Activated T-helper 17 cell treated with anti-CD3 and anti-CD28 coated beads, Interleukin-2, amount 50 U/mL, for 72 hours (primary cell): ENCODE data around the gene PCDH10. TPM values are rescaled to one million over a fixed set of nuclear protein-coding genes. Genes with fewer than 3 reads are reported as not detected.
A peak's percentile ranks its signal among the peaks of the same experiment; 100 is the strongest.

ENCODE experiments used
- ATAC-seq: fragments of 150-1000 bp; cut with Tn5 transposase; replicated peaks from 2 replicates; pipeline ENCODE4 v1.10.0; 2021; ENCODE audit warnings: mild to moderate bottlenecking, moderate library complexity
- H3K27ac Mint-ChIP-seq: one replicate; pipeline ENCODE4 v1.8.0; 2022; ENCODE audit warnings: mixed read lengths
- H3K27me3 Mint-ChIP-seq: one replicate; pipeline ENCODE4 v1.8.0; 2022; ENCODE audit warnings: mixed read lengths
- H3K36me3 Mint-ChIP-seq: one replicate; pipeline ENCODE4 v1.8.0; 2022; ENCODE audit warnings: low read depth, mild to moderate bottlenecking, mixed read lengths
- H3K4me1 Mint-ChIP-seq: one replicate; pipeline ENCODE4 v1.8.0; 2022; ENCODE audit warnings: mixed read lengths
- H3K4me3 Mint-ChIP-seq: one replicate; pipeline ENCODE4 v1.8.0; 2022; ENCODE audit warnings: mild to moderate bottlenecking, mixed read lengths
- H3K9me3 Mint-ChIP-seq: one replicate; pipeline ENCODE4 v1.8.0; 2022; ENCODE audit warnings: mixed read lengths
- total RNA-seq, 2 donors: library from RNA; stranded (reverse); gene quantifications; one replicate each; pipeline ENCODE4 v1.2.3, GENCODE V29; 2022

PCDH10 gene
- total RNA-seq, 2 donors from 2014 or later, result not detected

DNA sequence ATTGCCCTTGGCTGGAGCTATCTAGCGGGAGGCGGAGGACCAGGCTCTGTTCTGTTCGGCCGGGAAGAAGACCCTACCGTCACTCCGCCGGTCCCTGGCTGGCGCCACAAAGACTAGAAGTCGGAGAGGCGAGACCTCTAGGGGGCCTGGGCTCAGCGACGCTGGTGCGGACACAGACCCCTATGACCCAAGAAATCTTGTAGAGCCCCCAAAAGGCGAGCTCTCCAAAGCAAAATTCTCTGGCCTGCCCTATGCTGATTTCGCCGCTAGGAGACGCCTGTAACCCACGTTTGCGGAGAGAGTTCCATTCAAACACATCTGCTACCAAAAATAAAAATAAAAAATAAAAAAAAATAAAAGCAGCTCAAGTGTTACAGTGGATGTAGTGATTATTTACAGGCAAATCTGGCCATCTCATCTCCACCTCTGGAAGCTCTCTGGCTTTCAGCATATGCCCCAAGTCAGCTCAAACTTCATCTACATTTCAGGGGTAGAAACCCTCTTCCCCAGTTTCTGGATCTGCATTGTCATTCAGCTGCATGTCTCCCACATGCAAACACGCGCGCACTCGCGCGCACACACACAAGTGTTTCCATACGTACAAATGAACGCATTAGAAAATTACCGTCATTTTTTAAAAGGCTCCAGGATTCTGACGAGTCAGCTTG lies 2.4 kb upstream of the PCDH10 start:
- Mint-ChIP-seq H3K9me3 (no peaks in the 10 kb centered on the region), H3K4me3 (no peak overlapping the region), H3K27ac (no peak overlapping the region), H3K36me3 (no peaks in the 10 kb centered on the region), H3K27me3 (peaks cover 51% of the 10 kb centered on the region), H3K4me1 (peaks cover 11% of the 10 kb centered on the region)
- no peak for ATAC-seq

DNA sequence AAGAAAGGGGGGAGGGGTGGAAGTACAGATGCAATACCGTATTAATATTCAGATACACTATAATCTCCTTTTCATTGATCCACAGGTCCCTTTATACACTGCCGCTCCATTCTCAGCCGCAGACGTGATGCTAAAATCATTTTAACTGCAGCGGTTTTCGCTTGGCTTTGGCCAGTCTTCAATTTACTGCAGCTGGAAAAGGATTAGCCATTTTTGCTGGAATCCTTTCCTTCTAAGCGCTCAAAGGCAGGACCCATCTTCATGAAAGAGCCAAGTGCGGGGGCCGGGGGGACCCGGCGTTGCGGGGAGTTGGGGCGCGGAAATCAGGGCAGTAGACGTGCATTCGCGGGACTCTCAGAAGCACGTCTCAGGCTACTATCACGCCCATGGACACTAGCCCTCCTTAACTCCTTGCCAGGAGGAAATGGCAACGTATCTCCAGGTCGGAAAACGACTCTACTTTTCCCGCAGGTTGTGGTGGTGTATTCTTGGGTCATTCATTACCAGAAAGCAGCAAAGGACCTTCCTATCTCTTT lies 1.7 kb upstream of the PCDH10 start:
- Mint-ChIP-seq H3K4me1 (peaks cover 11% of the 10 kb centered on the region), H3K9me3 (no peaks in the 10 kb centered on the region), H3K36me3 (no peaks in the 10 kb centered on the region), H3K4me3 (no peak overlapping the region), H3K27ac (no peak overlapping the region), H3K27me3 (peaks cover 53% of the 10 kb centered on the region)
- ATAC-seq, result no peak

DNA sequence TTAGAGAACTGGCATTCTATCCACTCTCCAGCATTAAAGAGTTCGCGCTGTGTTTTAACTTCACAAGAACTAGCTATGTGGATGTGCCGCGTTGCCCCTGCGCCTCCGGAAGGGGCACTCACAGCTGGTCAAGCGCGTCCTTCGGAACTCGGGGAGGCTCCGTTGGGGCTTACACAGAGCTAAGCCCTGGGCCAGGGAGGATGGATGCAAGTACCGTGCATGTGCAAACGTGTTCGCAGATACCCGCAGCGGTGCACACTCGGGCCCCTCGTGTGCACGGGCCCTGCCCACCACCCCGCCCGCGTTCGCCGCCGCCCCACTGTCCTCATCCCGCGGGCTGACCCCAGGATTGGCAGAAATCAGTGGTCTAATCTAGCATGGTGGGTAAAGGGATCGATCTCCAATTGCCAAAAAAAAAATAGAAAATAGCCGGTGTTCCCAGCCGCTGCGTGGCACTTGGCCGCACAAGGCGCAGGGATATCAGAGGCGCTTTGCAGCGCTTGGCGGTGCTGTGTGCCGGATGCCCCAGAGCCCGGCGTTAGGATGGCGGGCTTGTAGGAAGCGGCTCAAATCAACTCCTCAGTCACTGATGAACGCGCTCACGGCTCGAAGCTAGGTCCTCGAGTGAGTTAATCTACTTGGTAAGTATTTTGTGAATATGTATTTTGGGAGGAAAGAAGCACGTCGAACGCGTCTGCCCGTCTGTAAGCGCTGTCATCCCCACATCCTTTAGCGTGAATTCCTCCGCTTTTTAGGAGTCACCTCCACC lies 989 bp upstream of the PCDH10 start:
- no peak for ATAC-seq
- H3K4me3 Mint-ChIP-seq, result no peak overlapping the region
- peaks cover 60% of the 10 kb centered on the region for H3K27me3 Mint-ChIP-seq
- peaks cover 4% of the 10 kb centered on the region for H3K9me3 Mint-ChIP-seq
- H3K27ac Mint-ChIP-seq, result no peak overlapping the region
- peaks cover 16% of the 10 kb centered on the region for H3K4me1 Mint-ChIP-seq
- peaks cover 8% of the 10 kb centered on the region for H3K36me3 Mint-ChIP-seq

DNA sequence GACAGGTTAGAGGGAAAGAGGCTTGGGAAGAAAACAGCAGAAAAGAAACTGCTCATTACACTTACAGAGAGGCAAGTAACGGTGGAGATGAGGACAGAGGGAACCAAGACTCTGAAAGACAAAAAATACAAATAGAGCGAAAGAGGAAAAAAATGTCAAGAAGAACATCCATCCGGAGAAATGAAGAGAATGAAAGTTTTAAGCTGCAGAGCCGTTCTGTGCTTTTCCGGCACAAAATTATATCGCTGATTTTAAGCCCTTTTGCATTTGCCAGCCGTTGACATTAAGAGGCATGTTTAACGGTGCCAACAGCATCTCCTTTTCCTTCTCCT lies 236 bp downstream of the PCDH10 start:
- Mint-ChIP-seq H3K4me3 (peak overlapping the region; percentile 67), H3K9me3 (peaks cover 4% of the 10 kb centered on the region), H3K36me3 (peaks cover 8% of the 10 kb centered on the region), H3K4me1 (peaks cover 16% of the 10 kb centered on the region), H3K27me3 (peaks cover 59% of the 10 kb centered on the region), H3K27ac (no peak overlapping the region)
- no peak for ATAC-seq

DNA sequence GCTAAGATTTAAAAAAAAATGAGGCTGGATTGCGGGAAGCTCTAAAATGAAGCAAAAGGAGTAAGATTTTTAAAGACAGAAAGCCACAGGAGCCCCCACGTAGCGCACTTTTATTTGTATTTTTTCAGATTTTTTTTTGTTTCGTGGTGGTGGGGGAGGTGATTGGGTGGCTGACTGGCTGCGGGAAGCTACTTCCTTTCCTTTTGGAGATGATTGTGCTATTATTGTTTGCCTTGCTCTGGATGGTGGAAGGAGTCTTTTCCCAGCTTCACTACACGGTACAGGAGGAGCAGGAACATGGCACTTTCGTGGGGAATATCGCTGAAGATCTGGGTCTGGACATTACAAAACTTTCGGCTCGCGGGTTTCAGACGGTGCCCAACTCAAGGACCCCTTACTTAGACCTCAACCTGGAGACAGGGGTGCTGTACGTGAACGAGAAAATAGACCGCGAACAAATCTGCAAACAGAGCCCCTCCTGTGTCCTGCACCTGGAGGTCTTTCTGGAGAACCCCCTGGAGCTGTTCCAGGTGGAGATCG lies 908 bp downstream of the PCDH10 start:
- ATAC-seq, result no peak
- Mint-ChIP-seq H3K4me1 (peaks cover 16% of the 10 kb centered on the region), H3K36me3 (peaks cover 8% of the 10 kb centered on the region), H3K27me3 (peaks cover 53% of the 10 kb centered on the region), H3K27ac (no peak overlapping the region), H3K9me3 (peaks cover 4% of the 10 kb centered on the region), H3K4me3 (peak overlapping the region; percentile 67)

DNA sequence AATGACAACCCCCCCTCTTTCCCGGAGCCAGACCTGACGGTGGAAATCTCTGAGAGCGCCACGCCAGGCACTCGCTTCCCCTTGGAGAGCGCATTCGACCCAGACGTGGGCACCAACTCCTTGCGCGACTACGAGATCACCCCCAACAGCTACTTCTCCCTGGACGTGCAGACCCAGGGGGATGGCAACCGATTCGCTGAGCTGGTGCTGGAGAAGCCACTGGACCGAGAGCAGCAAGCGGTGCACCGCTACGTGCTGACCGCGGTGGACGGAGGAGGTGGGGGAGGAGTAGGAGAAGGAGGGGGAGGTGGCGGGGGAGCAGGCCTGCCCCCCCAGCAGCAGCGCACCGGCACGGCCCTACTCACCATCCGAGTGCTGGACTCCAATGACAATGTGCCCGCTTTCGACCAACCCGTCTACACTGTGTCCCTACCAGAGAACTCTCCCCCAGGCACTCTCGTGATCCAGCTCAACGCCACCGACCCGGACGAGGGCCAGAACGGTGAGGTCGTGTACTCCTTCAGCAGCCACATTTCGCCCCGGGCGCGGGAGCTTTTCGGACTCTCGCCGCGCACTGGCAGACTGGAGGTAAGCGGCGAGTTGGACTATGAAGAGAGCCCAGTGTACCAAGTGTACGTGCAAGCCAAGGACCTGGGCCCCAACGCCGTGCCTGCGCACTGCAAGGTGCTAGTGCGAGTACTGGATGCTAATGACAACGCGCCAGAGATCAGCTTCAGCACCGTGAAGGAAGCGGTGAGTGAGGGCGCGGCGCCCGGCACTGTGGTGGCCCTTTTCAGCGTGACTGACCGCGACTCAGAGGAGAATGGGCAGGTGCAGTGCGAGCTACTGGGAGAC lies 1.6 kb downstream of the PCDH10 start:
- H3K4me3 Mint-ChIP-seq, result peak overlapping the region; percentile 10
- no peak overlapping the region for H3K27ac Mint-ChIP-seq
- peaks cover 16% of the 10 kb centered on the region for H3K4me1 Mint-ChIP-seq
- peaks cover 52% of the 10 kb centered on the region for H3K27me3 Mint-ChIP-seq
- no peak for ATAC-seq
- H3K36me3 Mint-ChIP-seq, result peaks cover 8% of the 10 kb centered on the region
- peaks cover 4% of the 10 kb centered on the region for H3K9me3 Mint-ChIP-seq

DNA sequence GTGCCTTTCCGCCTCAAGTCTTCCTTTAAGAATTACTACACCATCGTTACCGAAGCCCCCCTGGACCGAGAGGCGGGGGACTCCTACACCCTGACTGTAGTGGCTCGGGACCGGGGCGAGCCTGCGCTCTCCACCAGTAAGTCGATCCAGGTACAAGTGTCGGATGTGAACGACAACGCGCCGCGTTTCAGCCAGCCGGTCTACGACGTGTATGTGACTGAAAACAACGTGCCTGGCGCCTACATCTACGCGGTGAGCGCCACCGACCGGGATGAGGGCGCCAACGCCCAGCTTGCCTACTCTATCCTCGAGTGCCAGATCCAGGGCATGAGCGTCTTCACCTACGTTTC lies 2.2 kb downstream of the PCDH10 start:
- Mint-ChIP-seq H3K27me3 (peaks cover 46% of the 10 kb centered on the region), H3K9me3 (peaks cover 4% of the 10 kb centered on the region), H3K4me3 (no peak overlapping the region), H3K36me3 (peaks cover 8% of the 10 kb centered on the region), H3K27ac (no peak overlapping the region), H3K4me1 (peaks cover 16% of the 10 kb centered on the region)
- no peak for ATAC-seq

DNA sequence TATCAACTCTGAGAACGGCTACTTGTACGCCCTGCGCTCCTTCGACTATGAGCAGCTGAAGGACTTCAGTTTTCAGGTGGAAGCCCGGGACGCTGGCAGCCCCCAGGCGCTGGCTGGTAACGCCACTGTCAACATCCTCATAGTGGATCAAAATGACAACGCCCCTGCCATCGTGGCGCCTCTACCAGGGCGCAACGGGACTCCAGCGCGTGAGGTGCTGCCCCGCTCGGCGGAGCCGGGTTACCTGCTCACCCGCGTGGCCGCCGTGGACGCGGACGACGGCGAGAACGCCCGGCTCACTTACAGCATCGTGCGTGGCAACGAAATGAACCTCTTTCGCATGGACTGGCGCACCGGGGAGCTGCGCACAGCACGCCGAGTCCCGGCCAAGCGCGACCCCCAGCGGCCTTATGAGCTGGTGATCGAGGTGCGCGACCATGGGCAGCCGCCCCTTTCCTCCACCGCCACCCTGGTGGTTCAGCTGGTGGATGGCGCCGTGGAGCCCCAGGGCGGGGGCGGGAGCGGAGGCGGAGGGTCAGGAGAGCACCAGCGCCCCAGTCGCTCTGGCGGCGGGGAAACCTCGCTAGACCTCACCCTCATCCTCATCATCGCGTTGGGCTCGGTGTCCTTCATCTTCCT lies 2.7 kb downstream of the PCDH10 start:
- H3K27ac Mint-ChIP-seq, result no peak overlapping the region
- H3K4me1 Mint-ChIP-seq, result peaks cover 16% of the 10 kb centered on the region
- peaks cover 8% of the 10 kb centered on the region for H3K36me3 Mint-ChIP-seq
- no peak for ATAC-seq
- H3K4me3 Mint-ChIP-seq, result no peak overlapping the region
- peaks cover 44% of the 10 kb centered on the region for H3K27me3 Mint-ChIP-seq
- H3K9me3 Mint-ChIP-seq, result peaks cover 4% of the 10 kb centered on the region

DNA sequence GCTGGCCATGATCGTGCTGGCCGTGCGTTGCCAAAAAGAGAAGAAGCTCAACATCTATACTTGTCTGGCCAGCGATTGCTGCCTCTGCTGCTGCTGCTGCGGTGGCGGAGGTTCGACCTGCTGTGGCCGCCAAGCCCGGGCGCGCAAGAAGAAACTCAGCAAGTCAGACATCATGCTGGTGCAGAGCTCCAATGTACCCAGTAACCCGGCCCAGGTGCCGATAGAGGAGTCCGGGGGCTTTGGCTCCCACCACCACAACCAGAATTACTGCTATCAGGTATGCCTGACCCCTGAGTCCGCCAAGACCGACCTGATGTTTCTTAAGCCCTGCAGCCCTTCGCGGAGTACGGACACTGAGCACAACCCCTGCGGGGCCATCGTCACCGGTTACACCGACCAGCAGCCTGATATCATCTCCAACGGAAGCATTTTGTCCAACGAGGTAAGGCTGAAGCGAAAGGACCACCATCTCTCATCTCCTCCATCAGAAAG lies 3.3 kb downstream of the PCDH10 start:
- Mint-ChIP-seq H3K4me1 (peaks cover 16% of the 10 kb centered on the region), H3K9me3 (peaks cover 4% of the 10 kb centered on the region), H3K27ac (no peak overlapping the region), H3K36me3 (peaks cover 8% of the 10 kb centered on the region), H3K27me3 (peaks cover 38% of the 10 kb centered on the region), H3K4me3 (no peak overlapping the region)
- no peak for ATAC-seq

DNA sequence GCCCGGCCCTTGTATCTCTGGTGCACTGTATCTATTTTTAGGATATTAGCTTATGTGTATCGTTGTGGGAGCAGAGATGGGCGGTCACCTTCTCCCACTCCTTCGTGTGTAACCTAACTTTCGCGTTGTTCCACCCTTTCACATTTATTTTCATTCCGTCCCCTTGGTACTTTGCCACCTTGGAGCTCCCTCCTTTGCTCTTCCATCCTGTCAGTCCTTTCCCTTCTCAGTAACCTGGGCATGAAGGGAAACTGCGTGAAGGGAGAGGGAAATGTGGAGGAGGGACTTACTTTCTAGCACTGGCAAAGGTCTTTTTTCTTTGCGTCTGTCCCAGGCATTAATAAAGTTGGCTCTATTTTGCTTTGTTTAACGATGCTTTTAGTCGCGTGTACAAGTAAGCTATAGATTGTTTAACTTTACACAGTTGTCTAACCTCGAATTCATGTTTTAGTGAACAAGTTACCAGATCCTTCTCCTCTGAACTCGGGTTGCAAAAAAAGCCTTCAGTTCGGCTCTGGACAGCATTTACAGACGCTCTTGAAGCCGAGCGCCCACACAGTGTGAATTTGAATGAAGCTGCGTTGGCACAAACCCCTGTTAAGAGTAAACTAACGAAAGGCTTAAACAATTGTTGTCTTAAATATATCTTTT lies 3.9 kb downstream of the PCDH10 start:
- Mint-ChIP-seq H3K36me3 (peaks cover 8% of the 10 kb centered on the region), H3K9me3 (peaks cover 4% of the 10 kb centered on the region), H3K4me3 (no peak overlapping the region), H3K4me1 (peaks cover 16% of the 10 kb centered on the region), H3K27ac (no peak overlapping the region), H3K27me3 (peaks cover 34% of the 10 kb centered on the region)
- no peak for ATAC-seq

DNA sequence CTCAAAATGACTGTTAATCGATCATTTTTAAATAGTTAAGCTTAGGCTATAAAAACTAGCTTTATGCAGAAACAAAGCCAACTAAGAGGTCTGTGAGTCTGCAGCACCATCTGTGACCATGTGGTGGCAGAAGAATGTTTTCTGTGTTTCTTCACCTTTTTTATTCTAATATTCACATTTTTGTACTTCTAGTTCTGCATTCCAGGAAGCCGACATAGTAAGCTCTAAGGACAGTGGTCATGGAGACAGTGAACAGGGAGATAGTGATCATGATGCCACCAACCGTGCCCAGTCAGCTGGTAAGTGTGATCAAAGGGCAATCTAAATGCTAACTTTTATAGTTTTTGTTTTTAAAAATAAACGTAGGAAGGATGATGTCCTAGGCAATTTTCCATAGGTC lies 5.6 kb downstream of the PCDH10 start:
- peaks cover 4% of the 10 kb centered on the region for H3K9me3 Mint-ChIP-seq
- no peak for ATAC-seq
- H3K27ac Mint-ChIP-seq, result no peak overlapping the region
- H3K27me3 Mint-ChIP-seq, result peaks cover 19% of the 10 kb centered on the region
- H3K4me3 Mint-ChIP-seq, result no peak overlapping the region
- H3K4me1 Mint-ChIP-seq, result peaks cover 5% of the 10 kb centered on the region
- H3K36me3 Mint-ChIP-seq, result peaks cover 8% of the 10 kb centered on the region

DNA sequence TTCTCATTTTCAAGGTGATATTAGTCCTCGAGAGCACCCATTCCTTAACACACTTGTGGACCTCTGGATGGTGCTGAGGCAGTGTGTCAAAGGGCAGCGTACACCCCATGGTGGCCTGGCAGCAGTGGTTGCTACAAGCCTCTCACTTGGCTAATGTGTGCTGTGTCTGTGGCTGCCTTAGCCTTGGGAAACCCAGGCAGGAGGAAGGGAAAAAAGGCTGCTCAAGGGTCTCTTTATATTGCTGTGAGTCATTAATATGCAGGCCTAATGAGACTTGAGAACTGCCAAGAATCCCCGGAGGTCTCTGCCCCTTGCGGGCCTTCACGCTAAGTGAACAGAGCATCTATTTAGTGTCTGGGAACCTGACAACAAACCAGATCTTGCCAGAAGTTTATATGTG lies 7.0 kb downstream of the PCDH10 start:
- no peak for ATAC-seq
- H3K27ac Mint-ChIP-seq, result no peak overlapping the region
- H3K36me3 Mint-ChIP-seq, result peaks cover 8% of the 10 kb centered on the region
- H3K4me1 Mint-ChIP-seq, result peaks cover 5% of the 10 kb centered on the region
- peaks cover 4% of the 10 kb centered on the region for H3K9me3 Mint-ChIP-seq
- H3K4me3 Mint-ChIP-seq, result no peak overlapping the region
- peaks cover 9% of the 10 kb centered on the region for H3K27me3 Mint-ChIP-seq

DNA sequence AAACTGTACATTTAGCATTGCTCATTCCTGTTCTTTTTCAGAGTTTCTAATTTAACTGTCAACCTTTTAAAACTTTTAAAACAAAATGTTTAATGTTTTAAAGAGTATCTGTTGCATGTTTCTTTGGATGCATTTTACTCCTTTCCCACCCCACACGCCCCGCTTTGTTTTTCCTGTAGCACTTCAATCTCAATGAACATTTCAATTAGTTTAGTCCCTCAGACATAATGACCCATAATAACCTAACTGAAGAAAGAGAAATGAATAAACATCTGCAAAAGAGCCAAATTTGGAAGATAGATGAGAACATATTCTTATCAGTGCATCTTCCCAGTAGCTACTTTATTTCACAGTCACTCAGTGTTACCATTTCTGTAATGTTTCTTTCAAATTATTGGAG lies 7.5 kb downstream of the PCDH10 start:
- Mint-ChIP-seq H3K36me3 (peaks cover 8% of the 10 kb centered on the region), H3K4me3 (no peak overlapping the region), H3K27me3 (peaks cover 9% of the 10 kb centered on the region), H3K4me1 (peaks cover 5% of the 10 kb centered on the region), H3K27ac (no peak overlapping the region), H3K9me3 (peaks cover 4% of the 10 kb centered on the region)
- no peak for ATAC-seq
